ENCODE results near the gene TJAP1.

The TJAP1 gene

DNA sequence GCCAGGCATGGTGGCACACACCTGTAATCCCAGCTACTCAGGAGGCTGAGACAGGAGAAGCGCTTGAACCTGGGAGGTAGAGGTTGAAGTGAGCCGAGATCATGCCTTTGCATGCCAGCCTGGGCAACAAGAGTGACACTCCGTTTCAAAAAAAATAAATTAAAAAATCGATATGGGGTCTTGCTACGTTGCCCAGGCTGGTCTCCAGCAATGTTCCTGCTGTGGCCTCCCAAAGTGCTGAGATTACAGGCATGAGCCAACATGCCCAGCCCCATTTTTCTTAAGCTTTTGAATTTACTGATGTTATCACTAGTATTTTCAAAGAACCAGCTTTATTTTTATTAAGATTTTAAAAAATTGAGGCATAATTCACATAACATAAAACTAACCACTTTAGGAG lies 63.1 kb downstream of the TJAP1 start:
- peaks cover 86% of the 10 kb centered on the region for H3K36me3 ChIP-seq (ENCODE audit: insufficient read depth, low read length)
- H3K4me1 ChIP-seq (ENCODE audit: insufficient read depth, low read length) = no peaks in the 10 kb centered on the region
- H3K27me3 ChIP-seq (ENCODE audit: insufficient read depth, low read length, poor library complexity) = no peaks in the 10 kb centered on the region
- no peak overlapping the region for H3K9ac ChIP-seq (ENCODE audit: low read depth, low read length)
- H3K4me3 ChIP-seq (ENCODE audit: low read depth in 1 of 2, low read length in 2 of 2) = no peak overlapping the region
- H3K4me2 ChIP-seq (ENCODE audit: insufficient read depth, low read length) = no peak overlapping the region
- no peaks in the 10 kb centered on the region for H4K20me1 ChIP-seq (ENCODE audit: insufficient read depth, low read length)
- H3K27ac ChIP-seq (ENCODE audit: low read length) = no peak overlapping the region
- DNase-seq (no peak), ATAC-seq (ENCODE audit: insufficient read depth, low read depth) (no peak)
- no peak for TF ChIP-seq EZH2 (IDR thresholded peaks at IDR 0.05; ENCODE audit: borderline replicate concordance, low read depth, low read length, severe bottlenecking)
- TF ChIP-seq, protein P1, sequence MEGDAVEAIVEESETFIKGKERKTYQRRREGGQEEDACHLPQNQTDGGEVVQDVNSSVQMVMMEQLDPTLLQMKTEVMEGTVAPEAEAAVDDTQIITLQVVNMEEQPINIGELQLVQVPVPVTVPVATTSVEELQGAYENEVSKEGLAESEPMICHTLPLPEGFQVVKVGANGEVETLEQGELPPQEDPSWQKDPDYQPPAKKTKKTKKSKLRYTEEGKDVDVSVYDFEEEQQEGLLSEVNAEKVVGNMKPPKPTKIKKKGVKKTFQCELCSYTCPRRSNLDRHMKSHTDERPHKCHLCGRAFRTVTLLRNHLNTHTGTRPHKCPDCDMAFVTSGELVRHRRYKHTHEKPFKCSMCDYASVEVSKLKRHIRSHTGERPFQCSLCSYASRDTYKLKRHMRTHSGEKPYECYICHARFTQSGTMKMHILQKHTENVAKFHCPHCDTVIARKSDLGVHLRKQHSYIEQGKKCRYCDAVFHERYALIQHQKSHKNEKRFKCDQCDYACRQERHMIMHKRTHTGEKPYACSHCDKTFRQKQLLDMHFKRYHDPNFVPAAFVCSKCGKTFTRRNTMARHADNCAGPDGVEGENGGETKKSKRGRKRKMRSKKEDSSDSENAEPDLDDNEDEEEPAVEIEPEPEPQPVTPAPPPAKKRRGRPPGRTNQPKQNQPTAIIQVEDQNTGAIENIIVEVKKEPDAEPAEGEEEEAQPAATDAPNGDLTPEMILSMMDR (IDR thresholded peaks at IDR 0.05; ENCODE audit: borderline replicate concordance, extremely low read depth, low read length, poor library complexity, severe bottlenecking) = no peak
- H3K9me3 ChIP-seq (ENCODE audit: insufficient read depth, low read length, severe bottlenecking) = no peaks in the 10 kb centered on the region
- H2AFZ ChIP-seq (ENCODE audit: low read depth, low read length) = no peak overlapping the region
- H3K79me2 ChIP-seq (ENCODE audit: insufficient read depth, low read length) = 0 out of 2 replicates have a peak, but pooled peaks cover 3% of the 10 kb centered on the region

DNA sequence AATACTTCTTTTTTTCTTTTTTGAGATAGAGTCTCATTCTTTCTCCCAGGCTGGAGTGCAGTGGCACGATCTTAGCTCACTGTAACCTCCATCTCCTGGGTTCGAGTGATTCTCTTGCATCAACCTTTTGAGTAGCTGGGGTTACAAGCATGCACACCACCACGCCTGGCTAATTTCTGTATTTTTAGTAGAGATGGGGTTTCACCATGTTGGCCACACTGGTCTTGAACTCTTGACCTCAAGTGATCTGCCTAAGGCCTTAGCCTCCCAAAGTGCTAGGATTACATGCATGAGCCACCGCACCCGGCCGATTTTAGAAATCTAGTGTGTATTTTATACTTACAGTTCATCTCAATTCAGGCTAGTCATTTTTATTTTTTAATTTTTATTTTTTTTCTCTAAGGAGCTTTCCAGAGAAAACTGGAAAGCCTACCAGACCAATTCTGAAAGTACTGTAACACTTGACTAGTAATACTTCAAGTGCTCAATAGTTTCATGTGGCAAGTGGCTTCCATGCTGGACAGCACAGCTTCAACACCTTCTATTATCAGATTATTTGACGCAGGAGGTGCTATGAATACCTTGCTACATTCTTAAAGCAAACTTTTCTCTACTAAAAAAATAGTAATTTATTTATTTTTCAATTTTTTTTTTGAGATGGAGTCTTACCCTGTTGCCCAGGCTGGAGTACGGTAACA lies 64.6 kb downstream of the TJAP1 start:
- Histone ChIP-seq H2AFZ (ENCODE audit: low read depth, low read length) (no peak overlapping the region), H3K4me2 (ENCODE audit: insufficient read depth, low read length) (no peak overlapping the region), H3K4me1 (ENCODE audit: insufficient read depth, low read length) (no peaks in the 10 kb centered on the region), H4K20me1 (ENCODE audit: insufficient read depth, low read length) (no peaks in the 10 kb centered on the region), H3K27ac (ENCODE audit: low read length) (no peak overlapping the region), H3K4me3 (ENCODE audit: low read depth in 1 of 2, low read length in 2 of 2) (no peak overlapping the region), H3K79me2 (ENCODE audit: insufficient read depth, low read length) (0 out of 2 replicates have a peak, but pooled peaks cover 3% of the 10 kb centered on the region), H3K9me3 (ENCODE audit: insufficient read depth, low read length, severe bottlenecking) (no peaks in the 10 kb centered on the region), H3K27me3 (ENCODE audit: insufficient read depth, low read length, poor library complexity) (no peaks in the 10 kb centered on the region), H3K9ac (ENCODE audit: low read depth, low read length) (no peak overlapping the region), H3K36me3 (ENCODE audit: insufficient read depth, low read length) (peaks cover 92% of the 10 kb centered on the region)
- no peak for DNase-seq
- TF ChIP-seq EZH2 (IDR thresholded peaks at IDR 0.05; ENCODE audit: borderline replicate concordance, low read depth, low read length, severe bottlenecking) = no peak
- TF ChIP-seq, protein P1 (IDR thresholded peaks at IDR 0.05; ENCODE audit: borderline replicate concordance, extremely low read depth, low read length, poor library complexity, severe bottlenecking) = no peak
- ATAC-seq (ENCODE audit: insufficient read depth, low read depth) = no peak

DNA sequence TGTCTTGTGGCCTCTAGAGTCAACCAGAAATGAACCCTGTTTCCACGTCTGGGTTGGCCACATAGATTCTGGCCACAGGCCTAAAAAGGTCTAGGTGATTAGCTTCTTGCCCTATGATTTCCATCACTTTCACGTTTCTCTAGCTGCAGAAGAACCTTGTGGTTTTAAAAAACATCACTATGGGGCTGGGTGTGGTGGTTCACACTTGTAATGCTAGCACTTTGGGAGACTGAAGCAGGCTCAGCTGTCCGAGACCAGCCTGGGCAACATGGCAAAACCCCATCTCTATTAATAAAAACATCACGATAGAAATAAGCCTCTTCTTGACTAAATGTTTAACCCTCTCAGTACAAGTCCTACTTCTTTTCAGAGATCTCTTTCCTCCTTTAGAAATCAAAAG lies 67.1 kb downstream of the TJAP1 start:
- Histone ChIP-seq H3K27ac (ENCODE audit: low read length) (no peak overlapping the region), H3K4me1 (ENCODE audit: insufficient read depth, low read length) (no peaks in the 10 kb centered on the region), H3K27me3 (ENCODE audit: insufficient read depth, low read length, poor library complexity) (no peaks in the 10 kb centered on the region), H3K4me2 (ENCODE audit: insufficient read depth, low read length) (no peak overlapping the region), H4K20me1 (ENCODE audit: insufficient read depth, low read length) (no peaks in the 10 kb centered on the region), H3K4me3 (ENCODE audit: low read depth in 1 of 2, low read length in 2 of 2) (no peak overlapping the region), H2AFZ (ENCODE audit: low read depth, low read length) (no peak overlapping the region), H3K36me3 (ENCODE audit: insufficient read depth, low read length) (peaks cover 94% of the 10 kb centered on the region), H3K9ac (ENCODE audit: low read depth, low read length) (no peak overlapping the region), H3K9me3 (ENCODE audit: insufficient read depth, low read length, severe bottlenecking) (no peaks in the 10 kb centered on the region), H3K79me2 (ENCODE audit: insufficient read depth, low read length) (0 out of 2 replicates have a peak, but pooled peaks cover 3% of the 10 kb centered on the region)
- no peak for DNase-seq
- no peak for TF ChIP-seq EZH2 (IDR thresholded peaks at IDR 0.05; ENCODE audit: borderline replicate concordance, low read depth, low read length, severe bottlenecking)
- TF ChIP-seq, protein P1 (IDR thresholded peaks at IDR 0.05; ENCODE audit: borderline replicate concordance, extremely low read depth, low read length, poor library complexity, severe bottlenecking) = no peak
- ATAC-seq (ENCODE audit: insufficient read depth, low read depth) = no peak

Measured in DND-41 (cell line).